NCI-H1694 treated with DMSO at 0.1 percent for 48 hours (cell line): Measurements from ENCODE around the gene BABAM2.
"Not testable (repeated sequence)": the region's sequence is repeated elsewhere in the genome, so short reads cannot be mapped to it uniquely, and the experiment has no call there.

Source experiments
- DNase-seq: peaks from one replicate; lab custom pipeline; 2025; lab: John Stamatoyannopoulos, UW

The BABAM2 gene

DNA sequence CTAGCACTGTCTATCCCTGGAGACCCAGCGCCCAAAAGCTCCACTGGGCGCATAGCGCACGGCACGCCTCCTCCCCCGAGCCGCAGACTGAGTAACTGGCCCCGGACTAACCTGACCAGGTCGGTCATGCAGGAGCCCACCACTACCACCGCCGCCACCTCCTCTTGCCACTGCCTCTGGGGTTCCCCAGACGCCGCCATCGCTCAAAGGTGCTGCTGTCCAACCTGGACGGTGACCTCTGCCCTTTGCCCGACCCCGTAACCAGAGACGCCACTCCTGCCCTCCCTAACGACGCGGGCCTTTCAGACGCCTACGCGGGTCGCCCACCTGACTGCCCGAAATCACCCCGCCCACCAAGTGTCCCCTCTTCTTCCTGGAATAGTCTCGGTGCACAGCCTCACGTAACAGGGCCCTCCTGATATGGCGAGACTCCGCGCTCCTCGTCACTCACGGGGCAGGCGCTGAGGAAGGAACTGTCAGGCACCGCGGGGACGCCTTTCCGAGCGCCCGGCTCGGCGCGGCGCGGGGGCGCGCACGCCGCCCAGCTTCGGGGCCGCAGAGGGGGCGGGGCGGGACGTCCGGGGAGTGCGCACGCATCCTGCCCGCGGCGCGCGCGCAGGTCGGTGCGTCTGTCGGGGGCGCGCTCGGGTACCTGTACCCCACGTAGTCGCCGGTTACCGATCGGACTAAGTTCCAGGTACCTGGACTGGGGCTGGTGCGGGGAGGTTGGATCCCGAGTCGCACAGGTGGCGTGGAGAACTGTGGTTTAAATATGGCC is at the start of gene BABAM2, which contains the start of gene RBKS:
TSS of gene BABAM2 (plus strand) at position 584 of the 778 bp plus-strand sequence. CDS start 3,828 bp downstream, outside the sequence.
TSS of gene RBKS (minus strand) at position 242 of the 778 bp plus-strand sequence. CDS start at position 200, 42 bp downstream.
- peak; percentile 85 for DNase-seq

DNA sequence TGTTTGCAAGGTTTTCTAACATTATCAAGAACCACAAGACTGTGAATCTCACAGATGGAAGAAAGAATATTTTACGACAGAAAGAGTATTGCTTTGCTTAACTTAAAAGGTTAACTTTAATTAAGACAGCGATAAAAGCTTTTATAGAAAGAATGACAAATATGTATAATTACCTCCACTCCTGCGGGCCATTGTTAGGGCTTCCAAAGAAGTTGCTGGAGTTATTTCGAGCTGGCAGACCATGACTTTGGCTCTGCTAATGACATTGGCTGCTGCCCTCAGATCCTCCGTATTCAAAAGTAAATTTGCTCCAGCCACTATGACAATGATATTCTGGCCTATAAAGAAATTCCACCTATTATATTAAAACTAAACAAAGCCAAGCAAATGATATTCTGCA is 47.6 kb upstream of the BABAM2 start:
- no peak for DNase-seq

DNA sequence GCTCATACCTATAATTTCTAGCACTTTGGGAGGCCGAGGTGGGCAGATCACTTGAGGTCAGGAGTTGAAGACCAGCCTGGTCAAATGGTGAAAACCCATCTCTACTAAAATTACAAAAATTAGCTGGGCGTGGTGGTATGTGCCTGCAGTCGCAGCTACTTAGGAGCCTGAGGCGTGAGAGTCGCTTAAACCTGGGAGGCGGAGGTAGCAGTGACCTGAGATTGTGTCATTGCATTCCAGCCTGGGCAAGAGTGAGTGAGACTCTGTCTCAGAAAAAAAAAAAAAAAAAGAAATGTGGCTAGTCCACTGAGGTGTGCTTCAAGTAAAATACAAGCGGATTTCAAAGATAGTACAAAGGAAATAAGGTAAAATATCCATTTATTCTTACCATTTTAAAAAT is 46.5 kb upstream of the BABAM2 start:
- no peak for DNase-seq

GRCh38 chr2:27844821-27845255 is 45.7 kb upstream of the BABAM2 start:
- DNase-seq, result peak; percentile 39

- DNase-seq, result no peak
These were observed 43.2 kb upstream of the BABAM2 start for GRCh38 chr2:27847333-27847732.

DNA sequence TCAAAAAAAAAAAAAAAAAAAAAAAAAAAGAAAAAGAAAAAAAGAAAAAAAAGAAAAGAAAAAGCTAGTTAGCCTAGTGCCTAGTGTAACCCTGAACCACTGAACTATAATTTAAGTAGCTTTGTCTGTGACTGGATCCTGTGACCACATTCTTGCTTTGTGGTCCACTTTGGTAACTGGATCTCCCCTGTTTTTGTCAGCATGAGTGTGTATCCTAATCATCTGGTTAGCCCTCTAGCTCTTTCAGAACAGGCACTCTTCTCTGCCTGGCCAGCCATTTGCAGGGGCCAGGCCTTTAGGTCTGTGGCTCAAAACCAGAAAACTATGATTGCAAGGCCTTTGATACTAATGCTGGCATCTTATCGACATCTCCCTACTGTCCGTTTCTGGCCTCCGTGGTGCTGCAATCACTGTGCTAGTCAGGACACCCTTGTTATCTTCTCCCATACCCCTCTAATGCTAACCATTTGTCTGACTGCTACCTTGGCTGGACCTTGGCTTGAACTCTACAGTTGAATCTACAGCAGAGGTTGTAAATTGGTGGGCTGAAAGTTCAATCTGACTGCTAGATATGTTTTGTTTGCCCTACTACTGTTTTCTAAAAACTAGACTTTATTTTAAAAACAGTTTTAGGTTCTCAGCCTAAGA is 40.8 kb upstream of the BABAM2 start:
- DNase-seq, result no peak

DNA sequence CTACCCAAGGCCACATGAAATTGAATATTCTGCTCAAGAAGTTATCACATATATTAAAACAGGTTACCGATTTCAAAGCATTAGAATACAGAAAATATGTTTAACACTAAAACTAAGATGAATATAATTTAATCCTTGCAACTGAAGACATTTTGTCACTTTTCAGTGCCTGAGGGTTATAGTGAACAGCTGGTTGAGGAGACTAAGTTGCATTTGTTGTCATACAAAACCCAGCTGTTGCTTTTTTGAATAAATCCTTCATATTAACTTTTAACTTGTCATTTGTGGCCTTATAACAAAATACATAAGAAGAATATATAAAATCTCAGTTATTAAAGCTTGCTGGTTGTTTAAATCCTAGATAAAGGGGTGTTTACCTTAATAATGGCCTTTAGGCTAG is 37.8 kb upstream of the BABAM2 start:
- no peak for DNase-seq

DNA sequence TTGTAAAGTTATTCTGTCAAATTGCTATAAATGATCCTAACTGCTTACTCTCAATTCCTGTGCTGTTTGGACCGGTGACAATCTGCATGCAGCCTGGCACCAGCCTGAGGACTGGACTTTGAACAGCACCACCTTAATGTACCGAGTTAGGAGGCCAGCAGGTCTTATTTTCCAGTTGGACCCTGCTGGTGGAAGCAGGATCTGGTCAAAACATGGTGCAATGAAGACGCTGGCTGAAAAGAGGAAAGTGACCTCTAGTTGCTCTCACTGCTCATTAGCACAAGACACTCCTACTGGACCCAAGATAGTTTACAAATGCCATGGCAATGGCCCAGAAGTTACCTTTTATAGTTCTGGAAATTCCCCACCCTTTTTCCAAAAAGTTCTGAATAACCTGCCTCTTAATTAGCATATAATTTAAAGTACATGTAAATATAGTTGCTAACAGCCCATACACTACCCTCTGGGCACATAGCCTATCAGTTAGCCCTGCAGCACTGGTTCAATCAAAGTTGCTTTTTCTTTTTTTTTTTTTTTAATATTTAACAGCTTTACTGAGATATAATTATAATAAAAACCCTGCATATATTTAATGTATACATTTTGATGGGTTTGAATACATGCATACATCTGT is 36.2 kb upstream of the BABAM2 start:
- DNase-seq, result no peak

GRCh38 chr2:27855476-27855875 is 35.1 kb upstream of the BABAM2 start:
- no peak for DNase-seq

DNA sequence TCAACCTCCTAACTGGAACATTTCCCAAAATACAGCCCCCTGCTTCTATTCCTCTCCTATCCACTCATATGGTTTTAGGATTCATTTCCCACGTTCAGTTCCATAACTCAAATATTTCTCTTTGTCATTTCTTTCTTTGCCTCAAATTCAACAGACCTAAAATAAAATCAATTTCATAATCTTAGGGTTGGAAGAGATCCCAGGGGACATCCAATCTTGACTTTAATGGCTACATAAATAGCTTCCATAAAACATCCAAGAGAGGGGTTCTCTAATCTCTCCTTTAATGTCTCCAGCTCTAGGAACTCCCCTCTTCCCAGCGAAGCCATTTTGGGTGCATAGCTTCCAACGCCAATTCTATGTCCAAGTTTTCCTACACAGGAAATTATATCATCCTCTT is 34.1 kb upstream of the BABAM2 start:
- no peak for DNase-seq

- no peak for DNase-seq
These were observed 33.6 kb upstream of the BABAM2 start for GRCh38 chr2:27856956-27857355.

DNA sequence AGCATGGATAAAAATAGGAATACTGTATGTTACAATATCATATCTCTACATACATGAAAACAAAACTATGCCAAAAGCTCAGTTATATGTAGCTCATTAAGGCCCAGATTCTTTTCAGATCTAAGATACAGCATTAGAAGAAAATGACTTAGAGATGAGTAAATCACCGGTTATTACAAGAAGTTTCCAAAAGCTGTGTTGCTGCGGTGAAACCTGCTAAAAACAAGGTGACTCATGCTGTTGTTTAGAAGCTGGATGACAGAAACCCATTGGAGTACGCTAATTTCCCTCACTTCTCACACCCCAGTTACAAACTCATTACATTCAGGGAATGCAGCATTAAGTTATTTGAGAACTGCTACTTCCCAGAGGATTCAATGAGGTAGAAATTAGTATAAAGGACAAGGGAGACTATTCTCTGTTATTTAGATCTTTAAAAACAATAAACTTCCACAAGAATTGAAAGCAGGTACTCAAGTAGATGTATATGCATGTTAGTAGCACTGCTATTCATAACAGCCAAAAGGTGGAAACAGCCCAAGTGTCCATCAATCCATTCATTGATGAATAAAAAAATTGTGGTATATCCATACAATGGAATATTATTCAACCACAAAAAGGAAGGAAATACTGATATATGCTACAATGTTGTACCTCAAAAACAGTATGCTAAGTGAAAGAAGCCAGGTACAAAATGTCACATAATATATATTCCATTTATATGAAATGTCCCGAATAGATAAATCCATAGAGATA is 32.9 kb upstream of the BABAM2 start:
- DNase-seq, result no peak

DNA sequence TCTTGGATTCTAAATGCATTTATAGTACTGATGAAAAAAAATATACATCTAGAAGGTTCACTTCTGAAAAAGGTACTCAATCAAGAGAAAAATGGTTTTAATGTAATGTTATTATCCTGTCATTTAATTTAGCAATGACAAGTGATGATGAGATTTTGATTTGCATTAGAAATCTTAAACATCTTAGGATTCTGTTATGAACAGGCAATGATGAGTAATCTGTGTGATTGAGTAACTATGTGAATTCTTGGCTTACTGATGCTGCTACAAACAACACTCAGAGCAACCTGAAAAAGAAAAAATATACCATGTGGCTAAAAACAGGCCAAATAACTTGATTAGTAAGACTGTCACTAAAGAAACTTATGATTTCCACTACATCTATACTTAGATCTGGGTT is 30.4 kb upstream of the BABAM2 start:
- DNase-seq, result no peak

DNA sequence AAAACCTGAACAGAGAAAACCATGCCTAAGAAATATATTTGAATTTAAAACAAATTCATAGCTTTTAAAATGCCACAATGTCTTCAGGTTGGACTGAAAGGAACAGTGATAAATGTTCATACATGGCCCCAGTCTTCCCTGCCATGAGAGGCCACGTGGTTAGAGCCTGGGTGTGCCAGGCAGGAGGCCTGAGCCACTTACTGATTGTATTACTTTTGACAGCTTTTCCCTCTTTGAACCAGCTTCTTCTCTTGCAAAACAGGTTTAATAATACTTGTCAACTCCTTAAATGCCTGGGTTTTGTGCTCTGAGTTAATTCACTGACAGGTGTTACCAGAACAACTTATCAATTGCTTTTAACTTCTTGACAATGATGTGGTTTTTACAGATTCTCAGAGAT is 27.4 kb upstream of the BABAM2 start:
- DNase-seq, result no peak

DNA sequence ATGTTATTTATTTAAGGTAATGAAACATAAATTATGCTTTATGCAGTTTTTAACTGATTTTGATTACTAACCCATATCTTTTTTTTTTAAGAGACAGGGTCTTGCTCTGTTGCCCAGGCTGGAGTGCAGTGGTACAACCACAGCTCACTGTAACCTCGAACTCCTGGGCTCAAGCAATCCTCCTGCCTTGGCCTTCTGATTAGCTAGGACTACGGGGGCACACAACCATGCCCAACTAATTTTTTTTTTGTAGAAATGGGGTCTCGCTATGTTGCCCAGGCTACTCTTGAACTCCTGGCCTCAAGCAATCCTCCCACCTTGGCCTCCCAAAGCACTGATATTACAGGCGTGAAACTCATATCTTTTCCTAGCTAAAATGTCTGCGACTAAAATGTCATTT is 26.6 kb upstream of the BABAM2 start:
- DNase-seq, result not testable (repeated sequence)

DNA sequence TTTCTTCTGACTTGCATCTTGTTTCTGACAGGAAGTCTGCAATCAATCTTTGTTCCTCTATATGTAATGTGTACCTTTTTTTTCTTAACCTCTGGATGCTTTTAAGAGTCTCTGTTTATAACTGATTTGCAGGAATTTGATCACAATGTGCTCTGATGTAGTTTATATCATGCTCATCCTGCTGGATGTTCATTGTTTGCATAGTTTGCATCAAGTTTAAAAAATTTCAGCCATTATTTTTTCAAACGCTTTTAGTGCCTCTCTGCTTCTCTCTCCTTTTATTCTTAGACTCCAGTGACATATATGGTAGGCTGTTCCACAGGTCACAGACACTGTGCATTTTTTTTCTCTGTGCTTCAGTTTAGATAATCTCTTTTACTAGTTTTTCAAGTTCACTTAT is 24.3 kb upstream of the BABAM2 start:
- no peak for DNase-seq

DNA sequence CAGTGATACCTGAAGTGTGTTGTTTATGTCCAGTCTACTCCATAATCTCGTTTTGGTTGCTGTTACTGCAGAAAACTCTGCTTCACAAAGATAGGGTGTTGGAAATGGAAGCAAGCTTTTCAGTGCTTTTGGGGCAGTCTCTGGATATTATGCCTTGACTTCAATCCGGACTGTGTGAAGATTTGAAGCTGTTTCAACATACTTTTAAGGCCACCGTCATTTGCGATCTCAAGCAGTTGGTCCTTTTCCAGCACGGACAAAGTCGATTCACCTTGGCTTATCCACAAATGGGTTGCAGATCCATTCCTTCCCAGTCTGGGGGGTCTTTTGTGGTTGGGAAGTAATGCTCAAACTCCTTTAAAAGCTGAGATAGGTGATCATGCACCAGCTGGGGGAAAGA is 20.8 kb upstream of the BABAM2 start:
- no peak for DNase-seq

GRCh38 chr2:27870724-27871123 is 19.8 kb upstream of the BABAM2 start:
- DNase-seq, result no peak

DNA sequence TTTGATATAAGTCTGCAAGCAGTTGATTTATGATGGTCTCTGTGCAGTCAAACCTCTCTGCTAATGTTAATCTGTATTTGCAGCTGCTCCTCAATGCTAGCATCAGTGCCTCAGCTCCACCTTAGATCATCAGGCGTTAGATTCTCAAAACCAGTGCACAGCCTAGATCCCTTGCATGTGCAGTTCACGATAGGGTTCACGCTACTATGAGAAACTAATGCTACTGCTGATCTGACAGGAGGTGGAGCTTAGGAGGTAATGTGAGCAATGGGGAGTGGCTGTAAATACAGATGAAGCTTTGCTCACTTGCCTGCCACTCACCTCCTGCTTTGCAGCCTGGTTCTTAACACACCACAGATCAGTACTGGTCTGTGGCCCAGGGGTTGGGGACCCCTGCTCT is 18.7 kb upstream of the BABAM2 start:
- DNase-seq, result no peak

- no peak for DNase-seq
These were observed 17.4 kb upstream of the BABAM2 start for GRCh38 chr2:27873091-27873490.

GRCh38 chr2:27875089-27875881 is 15.2 kb upstream of the BABAM2 start:
- no peak for DNase-seq
